NCI-H460 (cell line): ENCODE data around the gene TMEM126A. TPM values are rescaled to one million over a fixed set of nuclear protein-coding genes. Genes with fewer than 3 reads are reported as not detected.
"Not testable (repeated sequence)": the region's sequence is repeated elsewhere in the genome, so short reads cannot be mapped to it uniquely, and the experiment has no call there.

ENCODE experiments used
- DNase-seq: peaks from one replicate; pipeline ENCODE4 v3.0.0-alpha.2; 2016; ENCODE audit warnings: low read depth; ENCODE audit errors: extremely low read depth
- total RNA-seq: library from RNA; depleted of rRNA; stranded (reverse); fragments of >200 nt; shearing (Covaris generic); gene quantifications from 2 replicates; pipeline ENCODE4 v1.2.3, GENCODE V29; 2014

The TMEM126A gene
- total RNA-seq, 1 experiment from 2014 or later = 68.5 TPM

DNA sequence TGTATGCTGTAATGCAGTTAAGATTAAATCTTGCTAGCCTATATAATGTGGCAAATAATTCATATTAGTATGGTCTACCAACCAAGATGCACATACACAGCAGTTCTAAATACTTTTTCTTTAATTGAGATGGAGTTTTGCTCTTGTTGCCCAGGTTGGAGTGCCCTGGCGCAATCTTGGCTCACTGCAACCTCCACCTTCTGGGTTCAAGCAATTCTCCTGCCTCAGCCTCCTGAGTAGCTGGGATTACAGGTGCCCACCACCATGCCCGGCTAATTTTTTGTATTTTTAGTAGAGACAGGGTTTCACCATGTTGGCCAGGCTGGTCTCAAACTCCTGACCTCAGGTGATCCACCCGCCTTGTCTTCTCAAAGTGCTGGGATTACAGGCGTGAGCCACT, 6.6 kb downstream of the TMEM126A start:
- not testable (repeated sequence) for DNase-seq

- DNase-seq = no peak
These were observed 9.0 kb downstream of the TMEM126A start for GRCh38 chr11:85656777-85657176.

- DNase-seq = no peak
These were observed 10.4 kb downstream of the TMEM126A start for GRCh38 chr11:85658180-85658579.

DNA sequence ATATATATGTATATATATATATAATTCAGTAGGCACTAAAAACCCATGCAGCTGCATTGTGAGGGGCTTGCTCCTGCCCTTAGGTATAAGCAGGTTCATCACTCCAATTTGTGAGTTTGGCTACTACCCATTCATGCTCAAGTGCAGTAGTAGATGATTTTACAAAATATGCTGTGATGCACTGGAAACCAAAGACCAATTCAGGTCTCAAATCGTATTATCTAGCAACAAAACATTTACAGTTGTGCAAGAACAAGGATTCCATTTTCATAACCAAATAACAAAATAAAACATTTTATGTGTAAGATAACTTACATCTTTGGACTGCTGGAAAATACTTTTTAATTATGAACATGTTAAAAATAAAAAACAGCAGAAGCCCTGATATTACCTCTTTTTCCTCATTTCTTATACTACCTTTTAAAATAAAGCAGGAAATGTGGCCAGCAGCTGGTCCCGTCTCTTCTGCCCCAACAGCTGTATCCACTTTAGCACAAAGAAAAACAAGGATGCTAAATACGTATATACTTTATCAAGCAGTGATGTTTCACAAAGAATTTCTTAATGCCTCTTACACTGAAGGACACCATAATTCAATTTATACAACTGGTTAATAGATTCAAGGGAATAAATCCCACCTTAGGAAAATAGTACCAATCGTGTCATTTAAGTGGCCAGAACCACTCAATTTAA, 14.4 kb downstream of the TMEM126A start:
- no peak for DNase-seq

DNA sequence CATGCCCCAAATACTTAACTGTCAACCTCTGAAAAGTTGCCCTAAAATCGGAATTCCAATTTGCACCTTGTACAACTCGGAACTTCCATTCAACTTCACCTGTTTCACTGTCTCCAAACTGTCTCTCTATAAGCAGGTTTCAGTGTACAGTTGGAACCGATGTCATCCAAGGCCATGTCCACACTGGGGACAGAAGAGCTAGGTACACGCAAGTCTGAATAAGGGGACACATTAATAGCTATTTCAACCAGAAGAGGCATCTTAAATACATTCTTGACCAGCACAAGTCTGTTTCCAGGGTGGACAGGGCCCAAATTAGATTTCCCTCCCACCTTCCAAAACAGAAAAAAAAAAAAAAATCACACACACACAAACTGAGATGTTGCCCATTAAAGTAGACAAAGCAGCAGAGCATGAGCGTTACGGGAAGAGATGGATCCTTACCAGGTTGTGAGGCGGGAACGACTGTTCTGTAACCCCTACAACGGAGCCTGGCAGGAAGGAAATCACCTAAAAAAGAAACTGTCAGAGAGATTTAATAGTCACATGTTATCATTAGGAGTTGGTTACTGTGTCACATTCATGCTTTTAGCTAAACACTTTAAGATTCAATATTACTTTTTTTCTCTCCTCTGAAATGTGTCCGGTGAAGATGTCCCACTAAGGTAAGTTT, 15.4 kb downstream of the TMEM126A start:
- DNase-seq = no peak

DNA sequence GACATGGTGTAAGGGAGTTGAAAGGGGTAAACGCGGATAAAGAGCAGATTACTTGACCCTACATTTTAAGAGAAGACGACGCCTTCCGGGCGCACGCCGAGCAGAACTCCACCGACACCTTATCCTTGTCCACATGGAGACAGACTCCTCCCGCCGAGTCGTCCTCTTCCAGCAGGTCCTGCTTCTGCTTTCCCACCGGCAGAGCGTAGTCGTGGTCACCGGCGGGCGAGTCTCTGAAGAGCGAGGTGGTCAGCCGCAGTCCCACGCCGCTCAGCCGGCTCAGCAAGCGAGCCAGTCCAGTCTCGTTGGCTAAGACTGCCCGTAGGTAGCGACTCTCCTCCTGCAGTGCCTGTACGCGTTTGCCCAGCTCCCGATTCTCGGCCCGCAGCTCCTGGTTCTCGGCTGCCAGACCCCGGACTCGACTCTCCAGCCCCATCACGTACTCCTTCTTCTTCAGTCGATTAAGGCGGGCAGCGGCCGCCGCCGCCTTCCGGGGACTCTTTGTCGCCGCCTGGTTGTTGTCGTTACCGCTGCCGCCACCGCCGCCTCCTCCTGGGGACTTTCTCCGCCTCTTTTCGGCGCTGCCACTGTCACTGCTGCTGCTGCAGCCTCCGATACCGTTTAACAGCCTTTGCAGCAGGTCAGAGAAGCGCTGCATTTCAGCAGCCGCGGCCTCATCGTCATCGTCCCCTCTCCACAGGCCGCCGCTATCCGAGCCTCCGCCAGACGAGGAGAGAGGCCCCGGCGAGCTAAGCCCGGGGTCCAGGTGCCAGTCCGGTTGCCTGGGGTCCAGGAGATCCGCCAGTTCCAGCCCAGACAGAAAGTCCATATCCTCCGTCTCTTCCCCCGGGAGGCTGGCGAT, 16.2 kb downstream of the TMEM126A start:
- peak; percentile 36 for DNase-seq

DNA sequence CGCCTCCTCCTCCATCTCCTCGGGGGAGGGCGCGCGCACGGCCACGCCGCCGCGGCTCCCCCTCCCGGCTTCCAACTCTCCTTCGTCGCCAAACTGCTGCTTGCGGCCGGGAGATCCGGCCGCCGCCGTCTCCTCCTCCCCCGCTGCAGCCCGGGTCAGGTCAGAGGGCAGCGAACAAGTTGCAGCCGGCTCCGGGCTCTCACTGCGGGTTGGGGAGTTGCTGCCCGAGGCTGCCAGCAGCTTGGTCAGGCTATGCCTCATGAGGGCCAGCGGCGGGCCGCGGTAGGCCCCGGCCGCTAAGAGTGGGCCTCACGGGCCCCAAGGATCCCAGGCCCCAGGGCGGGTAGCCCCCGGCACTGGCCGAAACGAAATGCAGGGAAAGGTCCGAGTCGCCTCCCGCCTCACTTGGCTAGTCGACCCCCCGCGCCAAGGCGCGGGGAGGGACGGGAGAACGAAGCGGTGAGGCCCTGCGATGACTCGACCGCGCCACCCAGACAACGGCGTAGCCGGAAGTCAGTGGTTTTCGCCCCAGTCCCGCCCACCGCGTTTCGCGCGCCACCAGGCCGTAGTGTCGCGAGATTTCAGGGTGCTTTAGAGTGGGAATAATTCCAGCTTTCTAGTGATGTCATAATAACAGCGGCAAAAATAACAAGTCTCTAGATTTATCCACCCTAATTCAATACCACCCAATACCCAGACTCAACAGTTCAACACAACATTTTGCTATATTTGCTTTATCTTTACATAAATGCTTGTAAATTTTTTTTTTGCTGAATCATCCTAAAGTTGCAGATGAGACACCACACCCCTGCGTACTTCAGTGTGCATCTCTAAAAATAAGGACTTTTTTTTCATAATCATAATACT, 17.1 kb downstream of the TMEM126A start, which contains the start of gene CREBZF:
Gene CREBZF, minus strand, starts transcription at position 515 of the 867 bp plus-strand sequence. Its CDS starts 254 bp downstream, at position 261.
- DNase-seq = peak; percentile 90

GRCh38 chr11:85665733-85666132, 18.0 kb downstream of the TMEM126A start:
- no peak for DNase-seq

- no peak for DNase-seq
These were observed 18.9 kb downstream of the TMEM126A start for GRCh38 chr11:85666687-85667086.

DNA sequence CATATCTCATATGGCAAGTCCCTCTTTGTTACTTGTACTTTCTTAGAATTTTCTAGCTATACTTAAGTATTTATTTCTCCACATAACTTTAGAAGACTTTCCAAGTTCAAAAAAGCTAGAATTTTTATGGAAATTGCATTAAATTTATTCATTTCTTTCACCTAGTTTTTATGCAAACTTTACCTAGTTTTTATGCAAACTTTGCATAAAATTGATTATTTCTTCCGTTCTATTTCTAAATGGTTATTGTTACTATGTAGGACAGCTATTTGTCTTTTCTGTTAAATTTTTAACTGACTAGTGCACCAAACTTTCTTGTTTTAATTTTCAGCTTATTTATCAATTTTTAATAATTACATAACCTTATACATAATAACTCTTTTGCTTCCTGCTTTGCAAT, 20.4 kb downstream of the TMEM126A start:
- no peak for DNase-seq

DNA sequence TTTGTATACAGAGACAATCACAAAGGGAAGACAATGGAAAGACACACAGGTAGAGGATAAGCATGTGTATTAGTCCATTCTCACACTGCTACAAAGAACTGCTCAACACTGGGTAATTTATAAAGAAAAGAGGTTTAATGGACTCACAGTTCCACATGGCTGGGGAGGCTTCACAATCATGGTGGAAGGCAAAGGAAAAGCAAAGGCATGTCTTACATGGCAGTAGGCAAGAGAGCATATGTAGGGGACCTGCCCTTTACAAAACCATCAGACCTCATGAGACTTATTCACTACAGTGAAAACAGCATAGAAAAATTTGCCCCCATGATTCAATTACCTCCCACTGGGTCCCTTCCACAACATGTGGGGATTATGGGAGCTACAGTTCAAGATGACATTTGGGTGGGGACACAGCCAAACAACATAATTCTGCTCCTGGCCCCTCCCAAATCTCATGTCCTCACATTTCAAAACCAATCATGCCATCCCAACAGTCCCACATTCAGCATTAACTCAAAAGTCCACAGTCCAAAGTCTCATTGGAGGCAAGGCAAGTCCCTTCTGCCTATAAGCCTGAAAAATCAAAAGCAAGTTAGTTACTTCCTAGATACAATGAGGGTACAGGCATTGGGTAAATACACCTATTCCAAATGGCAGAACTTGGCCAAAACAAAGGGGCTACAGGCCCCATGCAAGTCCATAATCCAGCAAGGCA, 23.3 kb downstream of the TMEM126A start:
- DNase-seq = not testable (repeated sequence)

DNA sequence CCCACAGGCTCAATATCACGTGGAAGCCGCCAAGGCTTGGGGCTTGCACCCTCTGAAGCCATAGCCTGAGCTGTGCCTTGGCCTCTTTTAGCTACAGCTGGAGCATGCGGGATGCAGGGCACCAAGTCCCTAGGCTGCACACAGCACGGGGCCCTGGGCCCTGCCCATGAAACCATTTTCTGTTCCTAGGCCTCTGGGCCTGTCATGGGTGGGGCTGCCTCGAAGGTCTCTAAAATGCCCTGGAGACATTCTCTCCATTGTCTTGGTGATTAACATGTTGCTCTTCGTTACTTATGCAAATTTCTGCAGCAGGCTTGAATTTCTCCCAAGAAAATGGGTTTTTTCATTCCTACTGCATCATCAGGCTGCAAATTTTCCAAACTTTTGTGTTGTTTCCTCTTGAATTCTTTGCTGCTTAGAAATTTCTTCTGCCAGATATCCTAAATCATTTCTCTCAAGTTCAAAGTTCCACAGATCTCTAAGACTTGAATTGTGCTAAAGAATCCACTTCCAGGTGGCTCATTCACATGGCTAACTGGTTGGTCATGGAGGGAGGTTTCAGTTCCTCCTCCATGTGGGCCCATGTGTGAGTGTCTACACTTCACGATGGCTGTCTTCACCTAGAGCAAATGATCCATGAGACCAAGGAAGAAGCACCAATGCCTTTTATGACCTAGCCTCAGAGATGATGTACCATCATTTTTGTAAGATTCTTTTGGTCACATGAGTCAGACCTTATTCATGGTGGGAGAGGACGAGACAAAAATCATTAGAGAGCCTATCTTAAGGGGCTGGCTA, 24.5 kb downstream of the TMEM126A start:
- DNase-seq = no peak

DNA sequence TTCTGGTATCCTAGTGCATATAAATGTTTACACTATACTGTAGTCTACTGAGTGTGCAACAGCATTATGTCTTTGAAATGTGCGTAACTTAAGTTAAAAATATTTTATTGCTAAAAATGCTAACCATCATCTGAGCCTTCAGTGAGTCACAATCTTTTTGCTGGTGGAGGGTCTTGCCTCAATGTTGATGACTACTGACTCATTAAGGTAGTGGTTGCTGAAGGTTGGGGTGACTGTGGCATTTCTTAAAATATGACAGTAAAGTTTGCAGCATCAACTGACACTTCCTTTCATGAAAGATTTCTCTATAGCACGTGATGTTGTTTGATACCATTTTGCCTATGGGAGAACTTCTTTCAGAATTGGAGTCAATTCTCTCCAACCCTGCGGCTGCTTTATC, 25.6 kb downstream of the TMEM126A start:
- no peak for DNase-seq

- no peak for DNase-seq
These were observed 31.8 kb downstream of the TMEM126A start for GRCh38 chr11:85679576-85679975.

- no peak for DNase-seq
These were observed 33.1 kb downstream of the TMEM126A start for GRCh38 chr11:85680897-85681296.

DNA sequence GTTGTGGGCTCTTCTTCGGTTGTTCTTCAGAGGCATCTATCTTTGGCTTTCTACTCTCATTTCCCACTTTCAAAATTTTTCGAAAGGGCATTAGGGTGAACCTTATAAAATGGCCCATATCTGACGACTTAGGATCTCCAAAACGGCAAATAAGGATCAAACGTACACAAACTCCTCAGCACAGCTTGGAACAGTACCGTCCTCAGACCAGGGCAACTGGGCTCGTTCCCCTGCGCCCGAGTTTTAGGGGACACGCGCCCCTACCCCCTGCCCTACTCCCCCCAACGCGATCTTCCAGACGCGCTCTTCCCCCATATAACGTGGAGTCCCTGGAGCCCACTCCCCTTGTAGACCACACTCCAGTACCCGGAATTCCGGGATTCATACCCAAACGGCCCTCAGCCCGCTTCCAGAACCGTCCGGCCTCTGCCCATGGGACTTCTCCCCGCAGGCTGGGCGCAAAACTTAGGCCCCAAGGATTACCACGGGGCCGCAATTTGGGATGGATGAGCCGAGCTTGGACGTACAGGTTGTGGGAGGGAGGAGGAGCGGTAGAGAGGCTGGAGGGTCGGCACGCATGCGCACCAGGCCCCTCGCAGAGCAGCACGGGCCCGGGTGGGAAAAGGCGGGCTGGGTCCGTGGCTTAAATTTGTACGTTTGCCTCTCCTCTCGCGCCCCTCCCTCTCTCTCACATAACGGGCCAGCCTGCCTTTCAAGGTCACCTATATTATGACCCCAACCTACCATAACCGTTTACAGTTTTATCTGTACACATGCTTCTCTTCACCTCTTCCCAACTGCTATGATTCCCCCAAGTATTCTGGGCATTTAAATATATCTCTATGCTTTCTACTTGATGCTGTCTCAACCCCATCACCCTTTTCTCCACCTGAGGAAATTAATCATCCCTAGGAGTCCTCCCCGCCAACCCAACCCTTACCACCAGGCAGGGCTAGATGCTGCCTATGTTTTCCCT, 34.9 kb downstream of the TMEM126A start:
- no peak for DNase-seq

DNA sequence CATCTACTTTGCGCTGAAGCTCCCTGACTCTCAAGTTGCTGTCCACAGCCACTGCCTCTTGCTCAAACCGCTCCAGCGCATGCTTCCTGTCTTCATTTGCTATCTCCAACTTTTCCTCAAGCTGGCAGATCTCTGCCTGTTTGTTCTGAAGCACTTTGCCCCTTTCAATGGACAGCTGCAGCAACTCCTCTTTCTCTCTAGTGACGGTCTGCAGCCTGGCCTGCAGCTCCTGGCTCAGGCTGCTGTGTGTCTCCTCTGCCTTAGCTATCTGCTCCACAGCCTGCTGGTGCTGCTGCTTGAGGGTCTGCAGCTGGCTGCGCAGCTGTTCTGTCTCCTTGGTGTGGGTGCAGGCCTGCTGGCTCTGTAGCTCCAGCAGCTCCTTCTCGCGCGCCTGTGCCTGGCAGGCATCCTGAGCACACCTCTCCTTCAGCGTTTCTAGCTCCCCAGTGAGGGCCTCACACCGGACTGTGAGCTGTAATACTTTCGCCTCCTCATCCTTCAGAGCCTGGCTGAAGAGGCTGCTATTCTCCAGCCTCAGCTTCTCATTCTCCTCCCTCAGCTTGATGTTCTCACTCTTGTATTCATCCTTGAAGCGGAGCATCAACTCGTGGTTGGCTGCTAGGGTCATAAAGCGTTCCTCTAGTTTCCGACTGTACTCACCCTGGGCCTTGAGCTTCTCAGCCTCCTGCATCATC, 37.5 kb downstream of the TMEM126A start:
- no peak for DNase-seq
